GM12878 (cell line): ENCODE measurements around the gene KIF25. TPM values are rescaled to one million over a fixed set of nuclear protein-coding genes. Genes with fewer than 3 reads are reported as not detected.

ENCODE experiments used
- ATAC-seq: fragments of 200-7000 bp; cut with Tn5 transposase; 3 replicates; pipeline ENCODE4 v1.9.1; 2020; ENCODE audit warnings: mild to moderate bottlenecking, moderate library complexity
- BruUV-seq: library from RNA; stranded (reverse); fragments of 400-500 nt; replicated peaks from 2 replicates; lab custom pipeline; 2021; lab: Mats Ljungman, UMichigan
- CTCF ChIA-PET: fragments of 300-600 bp; sonication (Branson Sonifier 250); formaldehyde crosslinking; extraction: SDS; loops from one replicate; lab custom pipeline; 2021; ENCODE audit warnings: inconsistent platforms; lab: Yijun Ruan, JAX
- POLR2A ChIA-PET: fragments of 350-600 bp; formaldehyde crosslinking; extraction: SDS; loops from one replicate; lab custom pipeline; 2021; ENCODE audit warnings: inconsistent platforms; lab: Charles Lee
- RAD21 ChIA-PET: fragments of 300-600 bp; sonication (Branson Sonifier 250); formaldehyde crosslinking; loops from one replicate; lab custom pipeline; 2023; ENCODE audit warnings: antibody characterized with exemption; ENCODE audit not compliant: unreplicated experiment; lab: Charles Lee
- SMC1A ChIA-PET: fragments of 300-600 bp; sonication (Branson Sonifier 250); formaldehyde crosslinking; loops from one replicate; lab custom pipeline; 2023; ENCODE audit not compliant: unreplicated experiment, uncharacterized antibody; lab: Charles Lee
- DNase-seq: peaks from one replicate; pipeline ENCODE4 v3.0.0-alpha.2; 2011; ENCODE audit warnings: low read depth, low spot score
- FAIRE-seq: peaks from 3 replicates; lab custom pipeline; 2011; peaks lifted over from hg19 to GRCh38; lab: Jason Lieb, UNC
- H2AFZ ChIP-seq: 2 replicates; pipeline ENCODE4 v1.6.0; 2011; ENCODE audit warnings: low read depth, low read length, control low read depth; ENCODE audit not compliant: control insufficient read depth
- H3K27ac ChIP-seq: 2 replicates; pipeline ENCODE4 v1.5.1; 2011; ENCODE audit warnings: control low read depth; ENCODE audit not compliant: control insufficient read depth, insufficient read depth
- H3K27me3 ChIP-seq, 2 experiments: replicated peaks in 1 of 2; 2 replicates each; pipeline versions ENCODE4 v1.6.0 to v1.6.1; 2011; ENCODE audit warnings: low read length in 1 of 2; ENCODE audit not compliant: control insufficient read depth in 2 of 2, insufficient read depth in 2 of 2
- H3K36me3 ChIP-seq, 2 experiments: 2 replicates each; pipeline ENCODE4 v1.5.1; 2011; ENCODE audit warnings: low read length in 1 of 2; ENCODE audit not compliant: control insufficient read depth in 2 of 2, insufficient read depth in 2 of 2
- H3K4me1 ChIP-seq: 2 replicates; pipeline ENCODE4 v1.6.1; 2011; ENCODE audit warnings: mild to moderate bottlenecking, low read length, moderate library complexity, mixed read lengths; ENCODE audit not compliant: control insufficient read depth, insufficient read depth
- H3K4me2 ChIP-seq: 2 replicates; pipeline ENCODE4 v1.6.0; 2011; ENCODE audit warnings: control low read depth; ENCODE audit not compliant: control insufficient read depth, insufficient read depth
- H3K4me3 ChIP-seq: fragments of 200-600 bp; sonication (generic); 2 replicates; pipeline ENCODE4 v1.5.1; 2016
- H3K79me2 ChIP-seq: 2 replicates; pipeline ENCODE4 v1.6.0; 2011; ENCODE audit warnings: low read length; ENCODE audit not compliant: control insufficient read depth, insufficient read depth
- H3K9ac ChIP-seq: 2 replicates; pipeline ENCODE4 v1.8.0; 2011; ENCODE audit warnings: low read length, control low read depth, mixed read lengths; ENCODE audit not compliant: control insufficient read depth, insufficient read depth
- H3K9me3 ChIP-seq: replicated peaks from 3 replicates; pipeline ENCODE4 v1.5.1; 2011; ENCODE audit warnings: mild to moderate bottlenecking, low read length; ENCODE audit not compliant: control insufficient read depth, insufficient read depth
- H4K20me1 ChIP-seq: 2 replicates; pipeline ENCODE4 v1.6.0; 2011; ENCODE audit not compliant: control insufficient read depth, insufficient read depth
- ATF7 ChIP-seq: fragments of 450-650 bp; IDR thresholded peaks from 2 replicates; pipeline ENCODE4 v1.6.1; 2016; ENCODE audit warnings: low read depth, mild to moderate bottlenecking
- CEBPZ ChIP-seq: fragments of 150-350 bp; IDR thresholded peaks from 2 replicates; pipeline ENCODE4 v1.6.1; 2016; ENCODE audit warnings: low read depth, low read length
- CHD4 ChIP-seq: fragments of 200-600 bp; sonication (generic); IDR thresholded peaks from 2 replicates; pipeline ENCODE4 v1.6.1; 2016; ENCODE audit warnings: mild to moderate bottlenecking
- RAD21 ChIP-seq: IDR thresholded peaks from 2 replicates; pipeline ENCODE4 v1.6.1; 2011; ENCODE audit warnings: mild to moderate bottlenecking, low read depth, low read length, moderate library complexity; ENCODE audit not compliant: insufficient read depth
- RFX5 ChIP-seq: IDR thresholded peaks from 2 replicates; pipeline ENCODE4 v1.6.1; 2011; ENCODE audit warnings: low read depth, low read length, improper control_type of control experiment
- USF2 ChIP-seq: IDR thresholded peaks from 2 replicates; pipeline ENCODE4 v1.6.1; 2011; ENCODE audit warnings: low read depth, low read length, improper control_type of control experiment, borderline replicate concordance
- WGBS: methylation state at CpG from one replicate; pipeline ENCODE4 v1.1.6; 2016; ENCODE audit warnings: low lambda C conversion rate; ENCODE audit not compliant: insufficient replicate concordance, insufficient coverage; ENCODE audit errors: missing lambda C conversion rate; 5-methylcytosine and 5-hydroxymethylcytosine counted together
- in situ Hi-C: fragments of 300-500 bp; cut with MboI; formaldehyde crosslinking; loops from 9 replicates; pipeline ENCODE4 v1.14.3; 2018; ENCODE audit warnings: mixed read lengths
- intact Hi-C: fragments of 100-400 bp; cut with micrococcal nuclease; formaldehyde crosslinking; loops from one replicate; pipeline ENCODE4 v1.14.2; 2022; ENCODE audit not compliant: unreplicated experiment
- polyA plus RNA-seq, 11 experiments: library from polyadenylated mRNA; depleted of rRNA in 4 of 11; unstranded in 6 of 11; stranded (reverse) in 5 of 11; fragments of >200 nt; fragmentation: Nextera tagmentation in 4 of 11; fragmentation: Illumina TruSeq in 1 of 11; extraction: Ambion mirVana in 4 of 11; extraction: Trizol in 1 of 11; gene quantifications; 1 replicate in 1 of 11; 2 replicates in 10 of 11; pipeline versions ENCODE4 v1.2.1 to v1.2.3, GENCODE V29; 2011 to 2016; ENCODE audit warnings: inconsistent platforms in 2 of 11, missing spikeins in 2 of 11, low read depth in 1 of 11
- total RNA-seq, 4 experiments: library from RNA; depleted of rRNA in 3 of 4; stranded (reverse); fragments of >200 nt in 3 of 4; fragmentation: Illumina TruSeq in 1 of 4; extraction: Trizol in 1 of 4; gene quantifications; 2 replicates each; pipeline versions ENCODE4 v1.2.1 to v1.2.3, GENCODE V29; 2013 to 2021
- TF ChIP-seq, protein P1 (sequence below): fragments of 450-650 bp; IDR thresholded peaks from 2 replicates; pipeline ENCODE4 v1.6.1; 2017; ENCODE audit warnings: mild to moderate bottlenecking

The KIF25 gene
- total and polyA plus RNA-seq, 10 of the 15 experiments (the other 5 are each of a cell fraction or from before 2014, with no cell fraction given) = not detected

DNA sequence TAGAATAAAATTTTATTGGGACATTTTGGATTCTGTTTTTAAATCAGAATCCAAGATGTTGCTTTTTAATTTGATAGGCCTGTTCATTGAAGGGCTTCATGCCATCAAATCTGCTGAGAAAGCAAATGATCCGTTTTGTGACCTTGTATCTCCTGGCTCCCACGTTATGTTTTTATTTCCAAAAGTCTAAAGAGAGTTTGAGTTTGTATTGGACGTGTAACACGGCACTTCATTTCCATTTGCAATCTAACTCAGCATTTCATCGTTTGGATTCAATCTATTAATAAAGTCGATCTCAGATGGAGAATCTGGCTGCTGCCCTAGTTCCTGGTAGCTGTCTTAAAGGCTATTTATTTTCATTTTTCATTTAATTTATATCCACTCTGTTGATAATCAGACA lies 17.0 kb downstream of the KIF25 start:
- CTCF ChIA-PET = no interaction called here
- H3K36me3 ChIP-seq = no peaks in the 10 kb centered on the region
- H3K79me2 ChIP-seq = no peaks in the 10 kb centered on the region
- in situ Hi-C loops = no loop called here
- H2AFZ ChIP-seq = no peak overlapping the region
- intact Hi-C loops = no loop called here
- H3K4me1 ChIP-seq = no peaks in the 10 kb centered on the region
- no peaks in the 10 kb centered on the region for H3K27me3 ChIP-seq
- RAD21 ChIA-PET = no interaction called here
- SMC1A ChIA-PET = no interaction called here
- BruUV-seq = no TSS peak
- ATAC-seq (no peak), FAIRE-seq (no peak), DNase-seq (no peak)
- H3K4me2 ChIP-seq = no peak overlapping the region
- H3K9ac ChIP-seq = no peak overlapping the region
- H3K9me3 ChIP-seq = peaks cover 1% of the 10 kb centered on the region
- H4K20me1 ChIP-seq = no peaks in the 10 kb centered on the region
- POLR2A ChIA-PET = no interaction called here
- WGBS = 6% methylated on average over 6 of the region's 6 CpGs
- H3K4me3 ChIP-seq = no peak overlapping the region
- TF ChIP-seq CEBPZ (no peak), RFX5 (no peak)
- no peak overlapping the region for H3K27ac ChIP-seq

- DNase-seq (no peak), ATAC-seq (no peak), FAIRE-seq (no peak)
- no peak overlapping the region for H3K4me2 ChIP-seq
- peaks cover 1% of the 10 kb centered on the region for H3K9me3 ChIP-seq
- BruUV-seq = no TSS peak
- H3K27me3 ChIP-seq = no peaks in the 10 kb centered on the region
- H4K20me1 ChIP-seq = no peaks in the 10 kb centered on the region
- no peak overlapping the region for H3K4me3 ChIP-seq
- ChIA-PET SMC1A (no interaction called here), CTCF (no interaction called here), RAD21 (no interaction called here), POLR2A (no interaction called here)
- no peak overlapping the region for H3K9ac ChIP-seq
- in situ Hi-C loops (no loop called here), intact Hi-C loops (no loop called here)
- no peak overlapping the region for H3K27ac ChIP-seq
- no peaks in the 10 kb centered on the region for H3K4me1 ChIP-seq
- no peaks in the 10 kb centered on the region for H3K79me2 ChIP-seq
- 39% methylated on average over 4 of the region's 4 CpGs for WGBS
- H3K36me3 ChIP-seq = no peaks in the 10 kb centered on the region
- H2AFZ ChIP-seq = no peak overlapping the region
- TF ChIP-seq USF2 = no peak
- TF ChIP-seq, protein P1, sequence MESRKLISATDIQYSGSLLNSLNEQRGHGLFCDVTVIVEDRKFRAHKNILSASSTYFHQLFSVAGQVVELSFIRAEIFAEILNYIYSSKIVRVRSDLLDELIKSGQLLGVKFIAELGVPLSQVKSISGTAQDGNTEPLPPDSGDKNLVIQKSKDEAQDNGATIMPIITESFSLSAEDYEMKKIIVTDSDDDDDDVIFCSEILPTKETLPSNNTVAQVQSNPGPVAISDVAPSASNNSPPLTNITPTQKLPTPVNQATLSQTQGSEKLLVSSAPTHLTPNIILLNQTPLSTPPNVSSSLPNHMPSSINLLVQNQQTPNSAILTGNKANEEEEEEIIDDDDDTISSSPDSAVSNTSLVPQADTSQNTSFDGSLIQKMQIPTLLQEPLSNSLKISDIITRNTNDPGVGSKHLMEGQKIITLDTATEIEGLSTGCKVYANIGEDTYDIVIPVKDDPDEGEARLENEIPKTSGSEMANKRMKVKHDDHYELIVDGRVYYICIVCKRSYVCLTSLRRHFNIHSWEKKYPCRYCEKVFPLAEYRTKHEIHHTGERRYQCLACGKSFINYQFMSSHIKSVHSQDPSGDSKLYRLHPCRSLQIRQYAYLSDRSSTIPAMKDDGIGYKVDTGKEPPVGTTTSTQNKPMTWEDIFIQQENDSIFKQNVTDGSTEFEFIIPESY = no peak
- TF ChIP-seq RAD21 = no peak
- no peak for TF ChIP-seq CHD4
- TF ChIP-seq ATF7 = no peak
Observed at GRCh38 chr6:168015009-168015408, 17.5 kb downstream of the KIF25 start.
